Activated CD4-positive, CD25-positive, alpha-beta regulatory T cell (primary cell): ENCODE measurements around the gene CLIC5.

Experiments used
- DNase-seq, 4 experiments: peaks; one replicate each; lab custom pipeline; 2025; lab: John Stamatoyannopoulos, UW

Gene CLIC5

DNA sequence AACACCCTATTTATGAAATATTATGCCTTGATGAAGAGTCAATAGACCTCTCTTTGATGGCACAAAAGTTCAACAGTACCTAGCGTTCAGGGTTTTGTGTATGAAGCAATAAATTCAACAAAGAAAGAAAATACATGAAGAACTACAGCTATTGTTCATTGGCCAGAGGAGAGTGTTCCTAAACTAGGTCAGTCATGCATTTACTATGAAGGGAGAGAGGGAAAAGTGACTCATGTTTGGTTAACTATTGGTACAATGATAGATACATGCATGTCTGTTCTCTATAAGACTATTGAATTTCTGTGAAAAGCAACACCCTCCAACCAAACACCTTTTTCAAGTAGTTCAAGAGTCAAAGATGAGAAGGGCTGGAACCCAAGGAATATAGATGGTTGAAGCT lies 50.7 kb downstream of the CLIC5 start:
- no peak for DNase-seq

DNA sequence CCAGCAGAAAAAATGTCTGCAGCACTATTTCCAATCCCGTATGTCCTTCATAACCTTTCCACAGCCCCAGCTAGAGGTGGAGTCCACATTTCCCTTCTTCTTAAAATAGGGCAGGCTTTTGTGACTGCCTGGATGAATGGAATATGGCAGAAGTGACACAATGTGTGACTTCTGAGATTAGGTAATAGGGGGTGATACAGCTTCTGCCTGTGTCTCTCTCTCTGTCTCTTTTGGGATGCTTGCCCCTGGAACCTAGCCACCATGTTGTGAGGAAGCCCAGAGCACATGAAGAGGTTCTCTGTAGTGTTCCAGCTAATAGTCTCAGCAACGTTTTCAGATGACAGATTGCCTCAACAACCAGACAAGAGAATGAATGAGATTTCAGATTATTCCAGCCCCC lies 51.4 kb downstream of the CLIC5 start:
- DNase-seq = no peak

DNA sequence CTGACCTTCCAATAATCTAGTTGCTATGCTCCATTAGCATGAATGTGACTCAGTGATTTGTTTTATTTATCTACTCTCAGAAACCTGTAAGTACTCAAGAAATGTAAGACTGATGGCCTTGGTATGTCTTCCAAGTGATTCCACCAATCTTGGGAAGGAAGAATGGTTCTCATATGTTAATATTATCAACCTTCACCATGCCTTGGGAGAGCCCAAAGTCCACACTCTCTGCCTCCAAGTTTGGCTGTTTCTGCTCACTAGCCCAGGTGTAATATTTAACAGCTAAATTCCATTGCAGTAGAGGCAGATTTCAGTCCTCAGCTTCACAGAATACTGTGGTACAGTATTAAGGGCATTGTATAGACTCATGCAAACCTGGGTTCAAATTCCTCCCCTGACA lies 51.8 kb downstream of the CLIC5 start:
- no peak for DNase-seq

DNA sequence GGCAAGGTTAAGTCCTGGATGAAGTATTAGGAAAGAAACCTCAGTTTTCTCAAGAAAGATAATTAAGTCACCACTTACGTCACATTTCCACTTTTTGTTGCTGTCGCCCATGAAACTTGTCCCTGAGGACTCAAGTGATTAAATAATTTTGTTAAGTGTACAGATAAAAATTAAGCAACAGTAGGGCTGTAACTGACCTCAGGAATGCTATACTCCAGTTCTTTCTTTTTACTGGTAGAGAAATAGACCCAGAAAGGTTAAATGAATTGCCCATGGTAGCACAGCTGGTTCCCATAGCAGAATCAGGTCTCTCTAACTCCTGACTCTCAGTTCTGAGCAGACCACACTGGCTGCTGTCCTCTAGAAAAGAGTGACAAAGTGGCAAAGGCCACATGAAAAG lies 54.5 kb downstream of the CLIC5 start:
- DNase-seq = no peak

DNA sequence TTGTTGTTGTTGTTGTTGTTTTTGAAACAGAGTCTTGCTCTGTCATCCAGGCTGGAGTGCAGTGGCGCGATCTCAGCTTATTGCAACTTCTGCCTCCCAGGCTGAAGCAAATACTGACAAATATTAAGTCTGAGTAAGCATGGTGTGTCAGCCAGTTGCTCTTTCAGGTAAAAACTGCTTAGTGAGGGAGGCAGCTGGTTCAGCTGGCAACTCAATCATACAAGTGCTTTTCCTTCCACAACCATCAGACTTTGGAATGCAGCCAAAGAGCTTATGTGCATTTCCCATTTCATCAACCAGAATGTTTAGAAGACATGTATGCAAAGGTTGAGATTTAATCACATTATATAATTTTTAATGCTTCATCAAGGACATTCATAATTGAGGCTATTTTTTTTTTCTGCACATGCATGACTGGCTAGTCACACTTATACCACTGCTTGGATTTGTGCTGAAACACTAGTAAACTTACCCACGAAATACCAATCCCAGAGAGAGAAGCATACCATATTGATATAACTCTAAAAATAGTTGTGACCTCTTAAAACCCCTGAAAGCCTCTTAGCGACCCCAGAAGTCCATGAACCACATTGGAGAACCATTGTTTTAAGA lies 56.0 kb downstream of the CLIC5 start:
- DNase-seq = no peak

DNA sequence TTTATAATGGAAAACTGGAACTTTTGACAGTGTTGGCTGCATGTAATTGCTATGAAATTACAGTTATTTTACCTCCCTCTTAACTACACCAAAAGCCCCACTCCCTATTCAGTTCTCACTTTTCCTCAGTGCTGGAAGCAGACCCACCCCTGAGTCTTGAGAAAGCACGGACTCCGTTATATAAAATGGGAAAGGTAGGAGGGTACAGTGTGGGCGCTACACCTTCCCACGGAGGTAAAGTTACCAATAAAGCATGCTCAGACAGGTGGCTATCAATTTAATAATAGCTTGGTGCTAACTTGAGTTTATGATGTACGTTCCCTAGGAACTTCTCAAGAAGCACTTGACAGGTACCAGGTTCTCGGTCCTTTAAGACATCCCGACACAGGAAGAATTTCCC lies 59.0 kb downstream of the CLIC5 start:
- DNase-seq = no peak

DNA sequence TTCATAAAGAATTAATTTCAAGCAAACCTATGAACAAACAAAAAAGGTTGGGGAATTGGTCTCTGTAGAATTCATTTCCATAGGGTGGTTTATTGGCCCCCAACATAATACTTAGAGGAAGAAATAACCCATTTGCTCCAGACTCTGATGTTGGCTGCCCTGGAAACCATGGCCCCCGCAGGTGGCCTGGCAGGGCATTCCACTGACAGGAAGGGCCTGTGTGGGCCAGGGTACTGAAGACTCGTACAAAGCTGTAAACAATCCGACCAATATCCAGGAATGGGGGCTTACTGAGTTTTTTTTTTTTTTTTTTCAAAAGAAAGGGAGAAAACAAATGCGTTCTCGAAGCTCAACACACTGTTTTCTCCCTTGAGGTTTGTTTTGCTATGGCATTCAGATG lies 59.5 kb downstream of the CLIC5 start:
- no peak for DNase-seq

DNA sequence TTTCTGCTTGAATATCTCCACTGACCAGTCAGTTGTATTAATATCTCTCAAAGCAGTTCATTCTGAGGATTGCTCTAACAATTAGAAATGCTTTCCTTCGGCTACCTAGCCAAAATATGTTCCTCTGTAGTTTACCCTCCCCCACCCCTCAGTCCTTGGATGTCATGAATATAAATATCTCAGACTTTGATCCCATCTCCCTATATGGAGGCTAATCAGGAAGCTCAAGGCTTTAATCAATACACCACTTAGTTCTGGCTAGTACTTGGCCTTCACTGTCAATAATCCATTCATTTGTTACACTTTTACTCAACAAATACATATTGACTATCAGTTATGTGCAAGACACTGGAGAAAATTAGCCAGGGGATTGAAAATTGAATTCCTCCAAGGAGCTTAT lies 60.1 kb downstream of the CLIC5 start:
- DNase-seq = no peak

DNA sequence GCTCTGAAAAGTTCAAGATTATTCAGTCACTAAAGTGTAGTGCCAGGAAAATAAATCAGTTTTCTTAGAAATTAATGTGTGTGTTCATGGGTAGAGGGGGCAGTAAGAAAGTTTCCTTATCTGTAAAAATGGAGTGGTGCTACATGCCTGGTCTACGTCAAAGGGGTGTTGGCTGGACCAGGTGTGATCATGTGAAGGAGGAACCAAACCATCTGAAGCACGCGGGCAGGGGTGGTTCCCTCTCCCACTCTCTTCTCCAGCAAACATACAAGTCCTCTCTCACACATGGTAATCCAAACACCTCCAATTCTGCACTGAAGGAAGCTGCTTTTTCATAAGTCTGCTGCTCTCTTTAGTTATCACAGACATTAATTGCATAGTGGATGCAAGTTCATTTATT lies 63.1 kb downstream of the CLIC5 start:
- no peak for DNase-seq

DNA sequence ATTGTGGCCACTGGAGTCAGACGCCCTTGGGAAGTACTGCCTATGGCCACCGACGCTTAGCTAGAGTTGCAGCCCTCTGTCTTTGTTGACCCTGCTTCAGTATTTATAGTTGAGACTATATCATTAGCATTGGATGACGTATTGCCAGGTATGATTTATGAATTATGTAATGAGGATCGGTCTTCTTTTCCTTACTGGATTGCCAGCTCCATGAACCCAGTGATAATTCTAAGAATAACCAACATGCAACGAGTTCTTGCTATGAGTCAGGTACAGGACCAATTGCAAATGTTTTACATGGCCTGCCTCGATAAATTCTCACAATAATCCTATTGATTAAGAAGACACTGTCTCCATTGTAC lies 63.5 kb downstream of the CLIC5 start:
- DNase-seq = no peak

DNA sequence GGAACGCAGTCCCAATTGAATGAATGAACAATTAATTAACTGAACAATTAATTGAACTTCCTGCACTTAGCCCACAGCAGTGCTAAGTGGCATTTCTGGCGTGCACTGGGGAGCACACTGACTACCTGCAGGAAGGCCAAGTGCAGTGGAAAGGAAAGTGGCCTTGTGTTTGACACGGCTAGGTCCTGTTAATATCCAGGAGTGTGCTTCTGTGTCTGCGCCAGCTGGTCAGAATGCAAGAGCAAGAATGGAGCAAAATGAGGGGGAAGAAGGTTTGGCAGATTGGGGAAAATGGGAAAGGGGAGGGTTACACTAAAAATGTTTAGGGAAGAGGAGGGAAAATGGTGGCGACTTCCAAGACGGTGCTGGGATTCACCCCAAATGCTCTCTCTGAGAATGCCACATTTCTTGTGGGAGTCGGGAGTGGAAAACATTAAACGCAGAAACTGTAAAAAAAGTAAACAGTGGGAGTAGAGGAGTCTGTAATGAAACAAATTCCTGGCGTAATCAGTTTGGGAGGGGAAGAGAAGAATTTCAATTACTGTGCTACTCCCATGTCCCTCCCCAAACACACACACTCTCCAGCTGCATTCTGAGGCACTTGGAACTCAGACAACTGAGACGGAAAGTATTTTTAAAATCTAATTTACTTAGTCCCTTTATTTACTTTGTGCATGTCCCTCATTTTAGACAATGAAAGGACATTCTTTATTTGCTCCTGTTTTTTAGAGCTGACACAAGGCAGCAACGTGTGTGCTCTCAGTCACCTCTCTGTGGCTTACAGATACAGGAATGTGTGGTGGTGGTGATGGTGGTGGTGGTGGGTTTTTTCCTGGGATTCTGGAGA lies 64.1 kb downstream of the CLIC5 start:
- no peak for DNase-seq

DNA sequence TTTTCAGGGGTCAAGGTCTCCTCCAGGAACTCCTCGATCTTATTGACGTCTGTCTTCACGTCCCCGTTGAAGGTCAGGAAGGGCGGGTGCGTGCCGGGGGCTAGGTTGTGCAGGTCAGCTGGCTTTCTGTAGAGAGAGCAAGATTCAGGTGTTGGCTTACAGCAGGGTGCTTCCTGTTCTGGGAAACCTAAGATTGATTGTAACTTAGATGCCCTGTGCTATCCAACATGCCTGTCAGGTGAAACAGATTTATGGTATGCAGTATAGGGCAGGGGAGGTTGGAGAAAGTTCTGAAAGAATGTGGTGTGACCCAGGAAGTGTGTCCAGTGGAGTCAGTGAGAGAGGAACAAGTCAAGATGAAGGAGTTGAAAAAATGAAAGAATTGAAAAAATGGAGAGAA lies 66.4 kb downstream of the CLIC5 start:
- no peak for DNase-seq

DNA sequence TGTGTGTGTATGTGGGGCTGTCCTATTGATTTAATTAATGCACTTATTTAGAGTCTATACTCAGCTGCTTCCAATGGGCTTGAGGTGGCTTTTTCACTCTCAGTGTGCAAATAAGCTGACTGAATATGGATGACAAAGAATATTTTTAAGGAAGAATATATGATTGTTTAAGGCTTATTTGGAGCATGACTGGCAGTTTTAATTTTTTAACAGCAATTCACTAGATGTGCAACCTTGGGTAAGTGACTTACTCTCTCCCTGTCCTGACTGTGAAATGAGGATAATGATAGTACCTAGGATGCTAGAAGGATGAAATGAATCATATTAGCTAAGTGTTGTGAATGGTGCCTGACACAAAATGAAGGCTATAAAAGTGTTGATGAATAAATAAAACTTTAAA lies 67.9 kb downstream of the CLIC5 start:
- no peak for DNase-seq

DNA sequence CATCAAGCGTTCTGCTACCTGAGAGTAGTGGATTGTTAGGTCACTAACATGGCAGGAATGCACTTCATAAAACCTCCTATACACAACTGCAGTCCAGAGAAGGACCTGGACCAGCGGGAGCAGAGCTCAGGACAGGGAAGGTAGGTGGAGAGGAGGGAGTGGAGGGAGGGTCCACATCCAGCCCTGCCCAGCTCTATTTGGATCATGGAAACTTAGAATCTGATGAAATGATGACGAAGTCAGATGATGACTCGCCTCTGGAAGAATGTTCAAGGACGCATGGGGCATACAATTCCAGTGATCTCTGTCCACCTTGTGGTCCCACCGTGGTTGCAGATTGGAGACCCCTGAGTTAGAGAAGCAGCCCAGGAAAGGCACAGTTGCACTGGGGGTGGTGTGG lies 68.8 kb downstream of the CLIC5 start:
- DNase-seq = no peak

DNA sequence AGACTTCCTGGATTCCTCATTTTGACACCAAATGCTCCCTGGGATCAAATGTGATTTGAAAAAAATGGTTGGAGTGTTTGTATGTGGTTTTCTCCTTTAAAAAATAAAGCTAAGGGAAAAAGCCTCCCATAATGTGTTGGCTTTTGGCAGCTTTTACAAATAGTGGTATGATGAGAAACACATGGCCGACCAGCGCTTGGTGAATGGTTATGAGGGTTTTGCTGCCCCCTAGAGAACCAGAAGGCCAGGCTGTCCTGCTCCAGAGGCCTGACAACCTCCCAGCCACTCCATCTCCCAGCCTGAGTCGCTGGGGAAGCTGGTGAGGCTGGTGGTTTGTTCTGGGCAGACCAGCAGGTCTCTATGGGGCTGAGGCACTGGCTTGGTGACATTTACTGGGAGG lies 69.3 kb downstream of the CLIC5 start:
- no peak for DNase-seq

DNA sequence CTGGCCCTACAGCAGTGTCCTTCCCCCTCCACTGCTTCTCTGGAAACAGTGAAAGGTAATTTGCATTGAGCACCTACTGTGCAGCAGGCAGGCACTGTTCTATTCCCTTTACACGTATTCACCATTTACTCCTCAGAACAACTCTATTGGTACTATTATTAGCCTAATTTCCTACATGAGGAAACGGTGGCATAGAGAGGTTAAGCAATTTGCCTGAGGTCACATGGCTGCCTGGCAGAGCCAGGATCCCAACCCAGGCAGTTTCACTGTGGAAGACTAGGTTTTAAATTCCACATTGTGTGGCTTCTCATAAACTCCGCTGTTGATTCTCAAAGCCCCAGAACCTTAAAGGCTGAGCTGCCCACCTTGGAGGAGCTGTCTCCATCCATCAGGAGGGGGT lies 72.7 kb downstream of the CLIC5 start:
- no peak for DNase-seq

DNA sequence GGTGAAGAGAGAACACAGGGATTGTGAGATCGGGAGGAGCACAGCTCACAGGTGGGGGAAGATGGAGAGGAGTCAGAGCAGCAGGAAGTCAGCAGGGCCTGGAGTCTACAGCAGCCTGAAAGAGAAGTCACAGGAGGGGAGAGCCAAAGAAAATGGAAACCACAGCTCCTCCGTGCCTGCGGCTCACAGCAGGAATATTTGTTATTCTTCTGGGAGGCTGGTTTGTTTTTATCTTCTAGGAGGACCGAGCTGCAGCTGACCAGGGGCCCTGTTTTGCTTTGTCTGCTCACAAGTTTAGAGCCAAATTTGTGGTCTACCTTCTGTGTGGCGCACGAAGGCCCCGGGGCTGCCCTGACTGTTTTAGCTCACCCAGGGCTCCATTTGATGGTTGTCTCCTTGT lies 81.8 kb downstream of the CLIC5 start:
- no peak for DNase-seq

DNA sequence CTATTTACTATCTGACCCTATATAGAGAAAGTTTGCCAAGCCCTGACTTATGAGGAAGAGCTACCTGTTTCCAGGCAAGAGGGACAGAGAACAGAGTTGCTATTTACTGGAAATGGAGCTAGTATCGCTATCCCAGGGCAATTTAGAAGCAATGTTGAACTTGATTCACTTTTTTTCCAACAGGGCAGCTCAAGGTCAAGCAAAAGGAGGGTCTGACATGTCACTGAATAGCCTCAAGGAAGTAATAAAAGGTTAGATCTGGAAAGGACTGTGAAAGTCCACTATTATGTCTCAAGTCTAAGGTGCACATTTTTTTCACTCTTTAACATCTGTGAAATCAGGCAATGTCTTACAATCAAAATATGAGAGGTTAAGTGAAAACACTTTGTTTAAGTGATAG lies 84.4 kb downstream of the CLIC5 start:
- no peak for DNase-seq

DNA sequence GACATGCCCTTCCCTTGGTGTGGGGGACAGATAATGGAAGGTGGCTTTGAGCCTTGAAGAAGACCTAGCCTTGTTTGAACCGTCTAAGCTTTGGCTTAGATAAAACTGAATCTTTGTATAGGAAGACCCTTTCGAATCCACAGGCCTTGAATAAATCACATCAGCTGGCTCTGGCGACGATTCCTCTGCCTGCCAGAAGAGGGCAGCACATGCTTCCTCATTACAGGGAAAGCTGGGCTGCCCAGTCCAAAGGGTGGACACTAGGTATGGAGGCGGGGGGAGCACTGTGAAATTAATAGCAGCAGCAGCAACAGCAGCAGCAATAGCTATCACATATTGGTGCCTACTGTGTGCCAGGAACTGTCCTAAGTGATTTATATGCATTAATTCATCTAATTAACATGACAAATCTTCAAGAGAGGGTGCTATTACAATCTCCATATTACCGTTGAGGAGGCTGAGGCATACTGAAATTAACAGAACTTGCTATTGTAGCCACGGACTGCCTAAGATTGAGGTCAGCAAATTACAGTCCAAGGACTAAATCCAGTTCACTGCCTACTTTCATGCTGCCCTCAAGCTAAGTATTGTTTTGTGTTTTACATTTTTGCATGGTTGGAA lies 85.1 kb downstream of the CLIC5 start:
- peak in 3 of 4 experiments; percentile 7 to 16 (median 7) for DNase-seq

DNA sequence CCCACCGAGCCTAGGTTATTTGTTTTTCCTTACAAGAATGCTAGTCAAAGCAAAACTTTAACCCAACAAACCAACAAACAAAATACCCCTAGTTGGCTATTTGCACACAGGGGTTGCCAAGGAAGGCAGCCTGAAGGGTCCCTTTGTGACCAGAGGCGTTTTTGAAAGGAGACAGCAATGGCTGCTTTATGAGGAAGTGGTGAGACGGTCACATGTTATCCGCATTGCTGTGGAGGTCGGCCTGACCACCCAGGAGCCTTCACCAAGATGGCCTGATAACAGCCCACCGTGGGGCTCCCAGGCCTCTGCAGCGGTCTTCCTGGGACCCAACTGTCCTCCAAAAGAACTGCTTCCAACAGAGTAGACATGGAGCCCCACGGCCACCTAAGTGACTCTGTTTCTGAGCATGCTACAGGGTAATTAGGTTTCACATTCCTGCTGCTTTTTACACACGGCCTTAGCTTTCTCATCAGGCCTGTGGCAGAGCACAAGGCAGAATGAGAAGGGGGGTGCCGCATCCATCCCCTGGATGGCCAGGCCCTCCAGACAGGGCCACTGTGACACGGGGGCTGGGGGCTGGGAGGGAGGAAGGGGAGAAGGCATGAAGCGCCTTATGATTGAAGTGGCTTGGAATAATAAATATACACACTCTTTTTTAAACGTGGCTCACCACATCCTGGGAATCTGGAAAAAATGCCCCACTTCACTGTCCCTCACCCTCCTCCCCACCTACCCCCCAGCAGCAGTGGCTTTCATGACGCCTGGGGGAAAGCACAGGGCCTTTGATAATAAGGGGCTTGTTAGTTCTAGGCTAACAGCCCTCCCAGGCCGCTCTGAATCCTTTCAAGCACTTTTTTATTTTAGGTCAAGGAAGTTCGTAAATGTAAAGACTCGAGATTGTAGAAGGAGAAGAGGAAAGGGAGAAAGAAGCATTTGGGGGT lies 86.0 kb downstream of the CLIC5 start:
- DNase-seq = no peak

DNA sequence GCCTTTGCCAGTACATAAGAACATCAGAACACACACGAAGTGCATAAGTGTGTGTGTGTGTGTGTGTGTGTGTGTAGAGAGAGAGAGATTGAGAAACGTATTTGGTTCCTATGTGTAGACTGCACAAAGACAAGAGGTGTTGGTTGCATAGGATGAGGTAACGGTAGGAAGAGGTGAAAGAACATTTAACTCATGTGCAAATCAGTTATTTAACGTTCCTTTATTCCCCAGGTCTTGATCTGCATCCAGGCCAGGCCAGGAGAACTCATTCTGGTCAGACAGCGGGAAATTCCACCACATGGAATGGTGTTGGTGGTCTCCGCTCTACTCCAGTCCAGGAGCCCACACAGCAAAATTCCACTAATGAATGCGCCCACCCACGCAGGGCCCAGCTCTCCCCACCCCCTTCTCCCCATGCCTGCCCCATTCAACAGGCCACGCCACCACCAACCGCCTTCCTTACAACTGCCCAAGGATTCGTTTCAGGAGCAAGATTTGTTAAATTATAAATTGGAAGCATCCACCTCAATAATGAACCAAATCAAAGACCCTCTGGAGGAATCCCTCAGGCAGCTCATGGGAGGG lies 86.8 kb downstream of the CLIC5 start:
- no peak for DNase-seq
